VCaP (cell line): ENCODE measurements around the gene CACNG8.
"Not testable (repeated sequence)": the region's sequence is repeated elsewhere in the genome, so short reads cannot be mapped to it uniquely, and the experiment has no call there.

Source experiments
- H3K27ac ChIP-seq: fragments of 450-650 bp; 2 replicates; pipeline ENCODE4 v1.5.1; 2017
- TF ChIP-seq, protein P1 (sequence below): fragments of 450-650 bp; conservative IDR thresholded peaks from 2 replicates; pipeline ENCODE4 v1.5.1; 2017; ENCODE audit warnings: mild to moderate bottlenecking, moderate library complexity

The CACNG8 gene

DNA sequence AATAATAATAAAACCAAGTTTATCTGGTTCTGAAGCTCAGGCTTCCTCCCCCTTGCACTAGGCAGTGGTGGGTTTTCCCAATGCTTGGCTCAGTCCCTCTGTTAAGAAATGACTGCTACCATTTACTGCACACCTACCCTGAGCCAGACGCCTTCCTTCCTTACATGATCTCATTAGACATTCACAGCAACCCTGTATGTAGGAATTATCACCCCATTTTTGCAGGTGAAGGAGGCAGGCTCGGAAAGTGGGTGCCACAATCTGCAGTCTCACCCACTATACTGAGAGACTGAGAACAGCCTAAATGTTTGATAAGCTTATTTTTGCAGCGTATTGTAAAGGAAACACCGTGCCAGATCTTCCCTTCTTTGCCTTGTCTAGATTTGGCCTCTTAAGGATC, 18.3 kb upstream of the CACNG8 start:
- TF ChIP-seq, protein P1, sequence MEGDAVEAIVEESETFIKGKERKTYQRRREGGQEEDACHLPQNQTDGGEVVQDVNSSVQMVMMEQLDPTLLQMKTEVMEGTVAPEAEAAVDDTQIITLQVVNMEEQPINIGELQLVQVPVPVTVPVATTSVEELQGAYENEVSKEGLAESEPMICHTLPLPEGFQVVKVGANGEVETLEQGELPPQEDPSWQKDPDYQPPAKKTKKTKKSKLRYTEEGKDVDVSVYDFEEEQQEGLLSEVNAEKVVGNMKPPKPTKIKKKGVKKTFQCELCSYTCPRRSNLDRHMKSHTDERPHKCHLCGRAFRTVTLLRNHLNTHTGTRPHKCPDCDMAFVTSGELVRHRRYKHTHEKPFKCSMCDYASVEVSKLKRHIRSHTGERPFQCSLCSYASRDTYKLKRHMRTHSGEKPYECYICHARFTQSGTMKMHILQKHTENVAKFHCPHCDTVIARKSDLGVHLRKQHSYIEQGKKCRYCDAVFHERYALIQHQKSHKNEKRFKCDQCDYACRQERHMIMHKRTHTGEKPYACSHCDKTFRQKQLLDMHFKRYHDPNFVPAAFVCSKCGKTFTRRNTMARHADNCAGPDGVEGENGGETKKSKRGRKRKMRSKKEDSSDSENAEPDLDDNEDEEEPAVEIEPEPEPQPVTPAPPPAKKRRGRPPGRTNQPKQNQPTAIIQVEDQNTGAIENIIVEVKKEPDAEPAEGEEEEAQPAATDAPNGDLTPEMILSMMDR: no peak
- H3K27ac ChIP-seq: no peak overlapping the region

DNA sequence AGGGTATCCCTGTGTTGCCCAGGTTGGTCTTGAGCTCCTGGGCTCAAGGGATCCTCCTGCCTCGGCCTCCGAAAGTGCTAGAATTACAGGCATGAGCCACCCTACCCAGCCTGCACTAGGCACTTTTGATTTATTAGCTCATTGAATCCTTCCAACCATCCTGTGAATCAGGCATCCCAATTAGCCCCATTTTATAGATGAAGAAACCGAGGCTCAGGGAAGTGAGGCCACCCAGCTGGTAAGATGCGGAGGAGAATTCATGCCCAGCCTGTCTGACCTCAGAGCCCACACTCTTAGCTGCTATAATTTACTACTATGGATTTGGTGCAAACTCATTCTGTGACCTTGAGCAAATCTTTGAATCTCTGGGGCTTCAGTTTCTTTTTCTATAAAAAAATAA, 17.8 kb upstream of the CACNG8 start:
- H3K27ac ChIP-seq: no peak overlapping the region
- TF ChIP-seq, protein P1: no peak

DNA sequence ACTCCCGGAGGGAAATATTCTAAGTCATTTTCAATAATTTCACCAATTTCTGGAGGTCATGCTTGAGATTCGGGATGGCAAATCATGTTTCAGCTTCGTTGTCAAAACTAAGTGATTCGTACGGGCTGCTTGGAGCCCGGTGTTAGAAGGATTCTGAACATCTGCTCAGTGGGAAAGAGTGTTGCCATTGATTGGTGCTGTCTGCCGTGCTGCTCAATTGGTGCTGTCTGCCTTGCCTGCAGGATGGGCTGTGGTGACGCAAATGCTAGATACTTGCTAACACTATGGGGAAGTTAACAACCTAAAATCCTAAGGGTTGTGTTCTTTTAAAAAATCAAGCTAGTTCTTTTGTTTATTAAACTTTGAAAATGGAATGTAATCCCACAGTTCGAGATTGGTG, 17.3 kb upstream of the CACNG8 start:
- H3K27ac ChIP-seq: no peak overlapping the region
- TF ChIP-seq, protein P1: no peak

DNA sequence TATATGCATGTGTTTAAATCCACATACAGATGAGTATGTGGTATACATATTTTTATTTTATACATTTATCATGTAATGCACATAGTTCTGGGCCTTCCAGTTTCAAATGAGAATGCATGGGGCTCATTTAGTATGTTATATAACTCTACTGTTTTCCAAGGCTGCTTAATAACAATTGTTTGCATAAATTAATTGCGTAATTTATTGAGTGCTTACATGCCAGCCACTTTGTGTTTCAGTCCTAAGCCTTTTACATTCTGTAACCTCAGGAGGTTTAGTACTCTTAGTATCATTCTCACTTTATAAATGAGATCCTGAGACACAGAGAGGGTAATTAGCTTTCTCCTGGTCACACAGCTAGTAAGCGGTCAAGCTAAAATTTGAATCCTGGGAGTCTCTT, 16.7 kb upstream of the CACNG8 start:
- no peak overlapping the region for H3K27ac ChIP-seq
- TF ChIP-seq, protein P1: no peak

DNA sequence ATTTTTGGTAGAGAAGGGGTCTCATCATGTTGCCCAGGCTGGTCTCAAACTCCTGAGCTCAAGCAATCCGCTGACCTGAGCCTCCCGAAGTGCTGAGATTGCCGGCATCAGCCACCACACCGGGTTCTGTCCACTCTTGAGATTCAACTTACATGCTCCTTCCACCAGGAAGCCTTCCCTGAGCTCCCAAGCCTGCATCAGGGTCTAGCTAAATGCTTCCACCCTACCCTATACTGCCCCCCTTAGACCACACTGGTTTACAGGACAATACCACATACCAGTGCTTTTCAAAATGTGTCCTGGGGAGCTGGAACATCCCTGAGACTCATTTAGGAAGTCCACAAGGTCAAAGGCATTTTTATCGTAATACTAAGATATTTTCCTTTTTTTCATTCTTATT, 15.1 kb upstream of the CACNG8 start:
- H3K27ac ChIP-seq: no peak overlapping the region
- TF ChIP-seq, protein P1: 0 out of 2 replicates have a peak, but pooled peaks have one; percentile 9

DNA sequence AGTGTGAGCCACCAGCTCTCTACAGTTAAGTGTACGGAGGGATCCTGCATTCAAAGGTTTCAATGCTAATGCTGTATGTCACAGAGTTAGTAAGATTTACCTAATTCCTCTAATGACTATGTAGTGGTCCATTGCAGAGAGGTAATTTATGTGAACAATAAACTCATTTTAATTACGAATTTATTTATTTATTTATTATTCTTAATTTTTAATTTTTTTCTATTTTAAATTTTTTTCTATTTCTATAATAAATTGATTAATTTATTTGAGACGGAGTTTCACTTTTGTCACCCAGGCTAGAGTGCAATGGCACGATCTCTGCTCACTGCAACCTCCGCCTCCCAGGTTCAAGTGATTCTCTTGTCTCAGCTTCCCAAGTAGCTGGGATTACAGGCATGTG, 14.1 kb upstream of the CACNG8 start:
- not testable (repeated sequence) for H3K27ac ChIP-seq

DNA sequence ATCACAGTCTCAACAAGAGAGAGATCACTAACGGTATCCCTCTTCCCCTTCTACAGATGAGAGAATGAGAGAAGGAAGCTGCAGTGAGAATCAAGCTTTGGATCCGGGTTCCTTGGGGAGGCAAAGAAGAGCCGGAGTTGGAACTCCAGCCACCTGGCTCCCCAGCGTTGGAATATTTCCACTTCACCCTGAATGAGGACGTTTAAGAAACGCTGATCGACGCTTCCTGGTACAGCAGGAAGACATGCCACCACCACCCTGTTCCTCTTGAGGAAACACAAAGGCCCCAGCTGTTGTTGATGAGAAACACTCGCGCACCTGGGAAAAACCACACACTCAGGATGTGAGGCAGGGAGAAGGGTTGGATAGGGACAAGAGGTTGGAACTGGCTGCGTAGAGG, 11.3 kb upstream of the CACNG8 start:
- TF ChIP-seq, protein P1: no peak

DNA sequence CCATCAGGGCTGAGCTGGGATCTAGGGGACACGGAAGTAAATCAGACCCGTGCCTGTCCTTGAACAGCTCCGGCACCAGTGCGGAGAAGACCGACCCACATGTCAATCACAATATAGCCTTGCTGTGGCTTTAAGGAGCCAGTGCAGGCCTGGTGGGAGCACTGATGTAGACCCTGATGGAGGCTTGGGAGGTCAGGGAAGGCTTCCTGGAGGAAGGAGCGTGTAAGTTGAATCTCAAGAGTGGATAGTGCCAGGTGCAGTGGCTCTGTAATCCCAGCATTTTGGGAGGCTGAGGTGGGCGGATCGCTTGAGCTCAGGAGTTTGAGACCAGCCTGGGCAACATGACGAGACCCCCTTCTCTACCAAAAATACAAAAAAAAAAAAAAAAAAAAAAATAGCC, 10.8 kb upstream of the CACNG8 start:
- TF ChIP-seq, protein P1: no peak
- no peak overlapping the region for H3K27ac ChIP-seq

More for the DNA sequence above, 11.3 kb upstream of the CACNG8 start:
- H3K27ac ChIP-seq: no peak overlapping the region
